GM19239 (cell line): ENCODE results near the gene PMS2.
A peak's percentile ranks its signal among the peaks of the same experiment; 100 is the strongest.
"Not testable (repeated sequence)": the region's sequence is repeated elsewhere in the genome, so short reads cannot be mapped to it uniquely, and the experiment has no call there.

Source experiments
- DNase-seq: peaks from one replicate; pipeline ENCODE4 v3.0.0; 2011; ENCODE audit warnings: low spot score; ENCODE audit not compliant: insufficient read length
- FAIRE-seq: peaks from 2 replicates; lab custom pipeline; 2011; peaks lifted over from hg19 to GRCh38; lab: Jason Lieb, UNC

The PMS2 gene, protein sequence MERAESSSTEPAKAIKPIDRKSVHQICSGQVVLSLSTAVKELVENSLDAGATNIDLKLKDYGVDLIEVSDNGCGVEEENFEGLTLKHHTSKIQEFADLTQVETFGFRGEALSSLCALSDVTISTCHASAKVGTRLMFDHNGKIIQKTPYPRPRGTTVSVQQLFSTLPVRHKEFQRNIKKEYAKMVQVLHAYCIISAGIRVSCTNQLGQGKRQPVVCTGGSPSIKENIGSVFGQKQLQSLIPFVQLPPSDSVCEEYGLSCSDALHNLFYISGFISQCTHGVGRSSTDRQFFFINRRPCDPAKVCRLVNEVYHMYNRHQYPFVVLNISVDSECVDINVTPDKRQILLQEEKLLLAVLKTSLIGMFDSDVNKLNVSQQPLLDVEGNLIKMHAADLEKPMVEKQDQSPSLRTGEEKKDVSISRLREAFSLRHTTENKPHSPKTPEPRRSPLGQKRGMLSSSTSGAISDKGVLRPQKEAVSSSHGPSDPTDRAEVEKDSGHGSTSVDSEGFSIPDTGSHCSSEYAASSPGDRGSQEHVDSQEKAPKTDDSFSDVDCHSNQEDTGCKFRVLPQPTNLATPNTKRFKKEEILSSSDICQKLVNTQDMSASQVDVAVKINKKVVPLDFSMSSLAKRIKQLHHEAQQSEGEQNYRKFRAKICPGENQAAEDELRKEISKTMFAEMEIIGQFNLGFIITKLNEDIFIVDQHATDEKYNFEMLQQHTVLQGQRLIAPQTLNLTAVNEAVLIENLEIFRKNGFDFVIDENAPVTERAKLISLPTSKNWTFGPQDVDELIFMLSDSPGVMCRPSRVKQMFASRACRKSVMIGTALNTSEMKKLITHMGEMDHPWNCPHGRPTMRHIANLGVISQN

DNA sequence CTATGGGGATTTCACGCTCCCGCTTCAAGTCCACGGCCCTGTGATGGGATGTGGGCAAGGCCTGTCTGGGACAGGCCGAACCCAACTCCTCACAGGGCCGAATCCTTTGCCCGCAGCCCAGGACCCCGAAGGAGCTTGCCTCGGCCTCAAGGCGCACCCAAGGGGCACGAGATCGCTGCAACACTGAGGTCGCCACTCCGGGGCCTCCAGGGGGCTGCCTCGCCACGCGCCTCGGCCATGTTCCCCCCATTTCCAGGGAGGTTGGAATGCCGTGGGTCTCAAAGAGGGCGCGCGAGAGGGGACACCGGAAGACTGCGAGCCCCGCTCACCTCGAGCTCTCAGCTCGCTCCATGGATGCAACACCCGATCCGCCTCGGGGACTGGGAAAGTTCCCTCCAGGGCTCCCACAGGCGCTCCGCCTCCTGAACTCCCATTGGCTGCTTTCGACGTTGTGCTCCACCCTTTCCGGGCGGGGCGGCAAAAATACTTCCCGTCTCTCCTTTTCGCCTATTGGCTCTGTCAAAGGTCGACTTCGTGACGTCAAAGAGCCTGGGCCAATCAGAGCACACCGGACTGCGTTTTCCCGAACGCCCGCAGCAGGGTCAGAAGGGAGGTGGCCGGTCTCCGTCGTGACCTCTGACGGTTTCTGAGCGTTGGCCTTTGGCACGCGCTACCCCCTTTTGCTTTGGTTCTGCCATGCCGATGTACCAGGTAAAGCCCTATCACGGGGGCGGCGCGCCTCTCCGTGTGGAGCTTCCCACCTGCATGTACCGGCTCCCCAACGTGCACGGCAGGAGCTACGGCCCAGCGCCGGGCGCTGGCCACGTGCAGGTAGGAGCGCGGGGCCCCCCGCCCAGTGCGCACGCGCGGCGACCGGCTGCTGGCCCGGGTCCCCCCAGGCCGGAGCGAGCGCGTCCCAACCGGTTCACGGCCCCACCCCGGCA is at the start of gene PMS2, which contains the start of gene AIMP2:
TSS of gene PMS2 (minus strand) at position 382 of the 944 bp plus-strand sequence. CDS start at position 352, 30 bp downstream.
TSS of gene AIMP2 (plus strand) at position 605 of the 944 bp plus-strand sequence. CDS start at position 697, 92 bp downstream.
- DNase-seq (peak; percentile 83), FAIRE-seq (peak; percentile 91)

DNA sequence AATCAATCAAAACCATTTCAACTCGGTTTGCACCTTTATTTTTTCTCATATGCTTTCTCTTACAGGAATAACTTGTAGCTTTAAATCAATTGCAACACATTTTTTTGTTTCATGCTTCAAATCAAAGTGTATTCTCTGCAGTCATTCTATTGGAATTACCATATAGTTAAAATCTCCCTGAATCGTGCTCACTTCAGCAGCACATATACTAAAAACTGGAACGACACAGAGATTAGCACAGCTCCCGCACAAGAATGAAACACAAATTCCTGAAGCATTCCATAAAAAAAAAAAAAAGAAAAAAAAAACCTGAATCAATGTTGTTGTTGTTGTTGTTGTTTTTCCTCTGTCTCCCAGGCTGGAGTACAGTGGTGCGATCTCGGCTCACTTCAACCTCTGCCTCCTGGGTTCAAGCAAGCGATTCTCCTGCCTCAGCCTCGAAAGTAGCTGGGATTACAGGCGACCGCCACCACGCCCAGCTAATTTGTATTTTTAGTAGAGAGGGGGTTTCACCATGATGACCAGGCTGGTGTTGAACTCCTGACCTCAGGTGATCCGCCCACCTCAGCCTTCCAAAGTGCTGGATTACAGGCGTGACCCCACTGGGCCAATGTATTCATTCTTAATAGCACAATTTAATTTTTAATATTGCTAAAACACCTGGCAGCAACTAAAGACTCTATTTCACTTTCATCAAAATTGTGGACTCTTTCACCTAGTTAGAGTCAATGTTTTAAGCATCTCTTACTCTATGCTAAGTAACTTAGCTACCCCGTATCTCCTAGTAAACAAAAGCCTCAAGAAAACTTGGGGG is 48.7 kb upstream of the PMS2 start:
- FAIRE-seq, result no peak
- no peak for DNase-seq

DNA sequence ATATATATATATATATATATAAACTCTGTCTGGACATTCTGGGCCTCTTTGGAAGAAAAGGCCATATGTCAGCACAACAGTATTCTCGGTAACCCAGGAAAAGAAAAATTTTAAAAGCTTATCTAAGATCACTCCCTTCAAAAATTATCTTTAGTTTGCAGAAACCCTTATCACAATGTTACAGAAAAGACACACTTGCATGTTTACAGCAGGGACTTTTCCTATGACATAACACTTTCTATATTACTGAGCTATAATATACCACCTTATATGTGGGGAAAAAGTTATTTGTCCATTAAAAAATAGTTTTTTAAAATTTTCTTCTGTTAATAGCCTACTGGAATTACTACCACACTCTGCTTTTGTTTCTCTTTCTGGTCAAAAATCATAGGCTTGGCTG is 47.8 kb upstream of the PMS2 start:
- DNase-seq (no peak), FAIRE-seq (no peak)

DNA sequence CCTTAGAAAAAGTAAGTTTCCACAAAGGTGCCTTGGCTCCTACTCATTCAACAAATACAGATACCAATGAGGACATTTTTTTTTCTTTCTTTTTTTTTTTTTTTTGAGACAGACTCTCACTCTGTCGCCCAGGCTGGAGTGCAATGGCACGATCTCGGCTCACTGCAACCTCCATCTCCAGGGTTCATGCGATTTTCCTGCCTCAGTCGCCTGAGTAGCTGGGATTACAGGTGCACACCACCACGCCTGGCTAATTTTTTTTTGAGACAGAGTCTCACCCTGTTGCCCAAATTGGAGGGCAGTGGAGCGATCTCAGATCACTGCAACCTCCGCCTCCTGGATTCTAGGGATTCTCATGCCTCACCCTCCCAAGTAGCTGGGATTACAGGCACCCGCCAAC is 42.3 kb upstream of the PMS2 start:
- not testable (repeated sequence) for DNase-seq, FAIRE-seq

DNA sequence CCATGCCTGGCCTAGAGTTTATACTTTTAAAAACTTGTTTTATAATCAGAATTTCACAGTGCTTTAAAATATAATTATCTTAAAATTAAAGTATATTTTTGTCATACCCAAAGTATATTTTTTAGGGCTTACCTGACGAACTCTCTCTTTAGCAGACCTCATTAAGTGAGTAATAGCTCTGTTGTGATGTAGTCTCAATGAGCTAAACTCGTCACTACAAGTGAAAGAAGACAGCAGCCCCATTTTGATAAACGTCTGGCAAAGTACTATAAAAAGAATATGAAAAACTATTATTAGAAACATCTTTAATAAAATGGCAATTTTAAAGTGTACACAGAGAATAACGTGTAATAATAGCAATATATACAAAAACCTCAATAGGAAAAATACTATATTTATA is 40.9 kb upstream of the PMS2 start:
- DNase-seq (no peak), FAIRE-seq (no peak)

DNA sequence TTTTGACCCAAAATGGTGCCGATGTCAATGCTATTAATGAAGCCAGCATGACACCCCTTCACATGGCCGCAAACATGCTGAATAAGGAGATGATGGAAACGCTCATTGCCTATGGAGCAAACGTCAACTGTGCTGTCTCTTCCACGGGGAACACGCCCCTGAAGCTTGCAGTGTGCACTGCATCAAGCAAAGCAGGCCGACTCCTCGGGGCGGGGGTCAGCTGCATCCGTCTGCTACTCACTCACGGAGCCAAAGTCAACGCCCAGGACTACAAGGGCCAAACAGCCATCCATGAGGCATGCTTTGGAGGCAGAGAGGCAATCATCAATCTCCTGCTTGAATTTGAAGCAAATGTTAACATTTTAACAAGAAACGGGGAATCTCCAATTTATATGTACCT is 26.8 kb upstream of the PMS2 start:
- DNase-seq (no peak), FAIRE-seq (no peak)

DNA sequence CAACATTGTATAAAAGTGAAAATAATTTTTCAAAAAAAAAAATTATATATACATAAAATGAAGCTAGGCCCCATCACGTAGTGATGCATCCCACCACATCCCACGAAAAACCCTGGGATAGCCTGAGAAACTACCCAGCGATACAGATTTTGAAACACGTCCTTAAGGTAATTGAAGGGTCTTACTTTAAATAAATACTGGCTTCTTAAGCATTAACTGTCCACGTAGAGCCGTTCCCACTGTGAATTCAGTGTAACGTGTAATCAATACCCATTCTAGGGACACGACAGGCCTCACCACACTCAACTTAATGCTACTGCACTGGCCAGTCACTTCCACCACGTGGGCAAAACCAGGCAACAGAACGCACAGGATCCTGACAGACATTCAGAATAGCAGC is 26.3 kb upstream of the PMS2 start:
- FAIRE-seq, result no peak
- no peak for DNase-seq

DNA sequence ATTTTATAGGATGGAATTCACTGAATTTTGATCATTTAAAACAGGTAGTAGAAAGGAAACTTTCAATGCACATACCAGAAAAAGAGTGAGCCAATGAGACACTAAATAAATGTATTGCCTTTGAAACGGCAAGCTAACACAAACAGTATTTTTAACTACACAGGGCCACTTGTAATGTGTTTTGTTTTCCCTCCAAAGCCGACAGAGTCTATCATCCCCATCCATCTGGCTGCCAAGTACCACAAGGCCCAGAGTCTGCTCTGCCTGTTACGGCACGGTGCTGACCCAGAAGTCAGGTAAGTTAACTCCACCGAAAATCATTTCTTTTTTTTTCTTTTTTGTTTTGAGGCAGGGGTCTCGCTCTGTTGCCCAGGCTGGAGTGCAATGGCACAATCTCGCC is 23.8 kb upstream of the PMS2 start:
- FAIRE-seq, result no peak
- no peak for DNase-seq

DNA sequence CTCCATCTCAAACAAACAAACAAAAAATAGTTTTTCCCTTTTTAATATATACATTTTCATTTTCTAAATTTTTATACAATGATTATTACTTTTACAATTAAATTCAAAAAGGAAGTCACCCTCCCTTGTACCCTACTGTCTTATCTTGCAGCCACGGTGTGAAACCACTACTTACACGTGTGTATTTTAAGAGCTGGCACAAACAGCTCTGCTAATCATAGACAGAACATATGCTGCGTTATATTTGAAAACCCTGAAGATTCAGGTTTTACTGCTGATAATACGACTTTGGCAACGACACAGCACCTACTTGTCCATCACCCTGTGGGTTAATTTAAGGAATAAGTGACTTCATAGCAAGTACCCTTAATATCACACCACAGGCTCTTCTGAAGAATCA is 23.3 kb upstream of the PMS2 start:
- no peak for FAIRE-seq
- no peak for DNase-seq

DNA sequence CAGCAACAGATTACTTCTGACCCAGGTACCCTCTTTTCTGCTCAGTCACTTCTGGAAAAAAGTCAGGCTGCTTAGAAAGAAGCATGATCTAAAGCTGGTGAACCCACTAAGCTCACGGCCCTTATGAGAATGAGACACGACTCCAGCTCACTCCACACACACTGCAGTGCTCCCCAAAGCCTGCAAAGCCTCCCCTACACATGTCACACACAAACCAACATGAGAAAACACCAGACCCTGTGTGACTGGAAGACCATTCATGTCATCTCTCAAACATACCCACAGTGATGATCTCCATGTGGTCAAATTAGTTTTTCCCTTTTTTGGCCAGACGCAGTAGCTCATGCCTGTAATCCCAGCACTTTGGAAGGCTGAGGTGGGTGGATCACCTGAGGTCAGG is 22.7 kb upstream of the PMS2 start:
- no peak for FAIRE-seq
- no peak for DNase-seq

DNA sequence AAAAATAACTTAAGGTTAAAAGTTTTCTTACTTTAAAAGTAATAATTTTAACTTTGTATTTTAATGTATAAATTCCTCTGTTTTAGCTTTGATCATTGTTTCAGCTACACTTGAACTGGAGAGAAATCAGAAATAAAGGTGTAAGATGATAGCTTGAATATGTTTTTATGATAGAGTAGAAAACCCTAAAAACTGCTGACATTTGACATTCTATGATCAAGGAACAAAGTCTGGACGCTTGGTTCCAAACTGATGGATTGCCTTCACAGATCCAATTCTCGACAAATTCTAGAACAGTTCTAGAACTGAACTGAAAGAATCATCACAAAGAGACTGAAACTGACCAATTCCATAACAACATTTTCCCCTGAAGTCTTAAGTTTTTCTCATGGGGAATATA is 22.1 kb upstream of the PMS2 start, which contains the start of gene ANKRD61:
TSS of gene ANKRD61 (plus strand) at position 389 of the 400 bp plus-strand sequence. CDS start at position 389, 0 bp downstream.
- FAIRE-seq (no peak), DNase-seq (no peak)

DNA sequence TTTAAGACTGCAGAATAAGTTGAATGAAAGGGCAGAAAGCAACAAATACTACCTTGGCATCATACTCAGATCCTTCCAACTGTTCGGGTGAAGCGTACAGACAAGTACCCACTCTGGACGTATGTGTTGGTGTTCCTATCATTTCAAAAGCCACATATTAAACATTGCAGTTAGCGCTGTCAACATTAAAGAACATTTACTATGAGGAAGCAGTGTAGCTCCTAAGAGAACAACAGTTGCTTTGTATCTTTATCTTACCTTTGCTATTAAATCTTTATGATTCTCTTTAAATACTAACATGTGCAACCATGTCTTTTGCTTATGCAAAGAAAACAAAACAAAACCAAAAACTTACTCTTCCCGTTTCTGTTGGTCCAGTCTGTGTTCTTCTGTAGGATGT is 19.7 kb upstream of the PMS2 start:
- DNase-seq (no peak), FAIRE-seq (no peak)

DNA sequence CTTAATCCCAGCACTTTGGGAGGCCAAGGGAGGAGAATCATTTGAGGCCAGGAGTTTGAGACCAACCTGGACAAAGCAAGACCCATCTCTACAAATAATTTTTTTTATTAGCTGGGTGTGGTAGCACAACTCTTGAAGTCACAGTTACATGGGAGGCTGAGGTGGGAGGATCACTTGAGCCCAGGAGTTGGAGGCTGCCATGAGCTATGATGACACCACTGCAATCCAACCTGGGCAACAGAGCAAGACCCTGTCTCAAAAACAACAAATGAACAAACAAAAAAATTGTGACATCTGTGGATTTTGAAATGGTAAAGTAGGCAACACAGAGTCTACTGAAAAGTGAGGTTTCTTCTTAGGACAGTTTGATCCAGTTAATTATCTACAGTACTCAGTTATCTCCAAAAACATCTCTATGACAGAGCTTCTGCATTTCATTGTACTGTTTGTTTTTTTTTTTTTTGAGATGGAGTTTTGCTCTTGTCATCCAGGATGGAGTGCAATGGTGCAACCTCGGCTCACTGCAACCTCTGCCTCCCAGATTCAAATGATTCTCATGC is 19.0 kb upstream of the PMS2 start:
- DNase-seq (no peak), FAIRE-seq (no peak)

DNA sequence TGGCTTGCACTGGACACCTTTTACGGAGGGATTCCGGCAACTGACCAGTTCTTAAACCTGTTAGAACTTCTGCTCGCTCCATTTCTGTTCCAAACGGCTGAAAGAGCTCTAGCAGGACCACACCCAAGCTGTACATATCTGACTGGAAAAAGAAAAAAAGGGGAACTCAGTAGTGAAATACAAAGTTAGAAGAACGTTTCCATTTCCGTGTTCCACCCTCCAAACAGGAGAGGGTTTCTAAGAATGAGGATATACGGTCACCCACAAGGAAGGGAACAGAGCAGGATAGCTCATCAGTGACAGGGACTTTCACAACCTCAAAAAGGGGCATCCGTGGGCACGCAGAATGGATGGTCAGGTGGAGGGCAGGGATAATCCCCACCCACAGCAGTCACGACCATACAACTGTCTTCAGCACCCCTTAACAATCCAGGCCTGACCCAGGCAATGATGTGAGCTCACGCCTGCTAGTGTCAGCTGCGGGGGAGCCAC is 18.0 kb upstream of the PMS2 start:
- DNase-seq (no peak), FAIRE-seq (no peak)

DNA sequence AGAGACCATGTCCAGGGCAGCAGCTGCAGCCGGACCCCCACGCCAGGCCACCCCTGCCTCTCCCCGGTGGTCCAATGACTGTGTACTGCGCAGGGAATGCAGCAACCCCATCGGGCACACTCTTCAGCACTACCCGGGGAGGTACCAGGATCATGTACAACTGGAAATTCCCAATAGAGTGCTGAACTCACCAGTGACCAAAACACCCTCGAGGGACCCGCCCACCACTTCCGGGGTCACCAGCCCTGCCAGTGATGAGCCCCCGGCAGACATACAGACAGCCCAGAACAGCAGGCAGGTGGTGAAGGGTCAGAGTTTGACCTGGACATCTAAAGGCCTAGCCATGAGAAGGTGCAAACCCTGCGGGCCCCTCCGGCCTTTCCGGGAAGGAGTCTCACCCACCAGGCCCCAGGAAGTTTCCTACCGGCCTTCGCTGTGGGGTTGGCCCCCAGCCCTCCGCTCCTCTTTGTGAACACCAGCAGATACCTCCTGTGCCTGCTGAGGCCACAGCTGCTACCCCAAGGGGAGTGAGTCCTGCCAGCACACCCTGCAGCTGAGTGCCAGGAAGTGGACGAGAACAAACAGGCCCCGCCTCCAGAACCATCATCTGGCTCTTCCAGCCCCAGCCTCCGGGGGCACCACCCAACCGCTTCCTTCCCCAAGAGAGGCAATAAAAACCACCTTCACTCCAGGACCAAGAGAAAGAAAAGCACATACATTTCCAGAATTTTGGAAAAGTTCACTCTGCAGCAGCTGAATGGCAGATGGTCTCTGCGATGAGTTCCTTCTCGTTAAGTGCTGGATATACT is 17.4 kb upstream of the PMS2 start:
- FAIRE-seq (peak; percentile 11), DNase-seq (peak; percentile 42)

DNA sequence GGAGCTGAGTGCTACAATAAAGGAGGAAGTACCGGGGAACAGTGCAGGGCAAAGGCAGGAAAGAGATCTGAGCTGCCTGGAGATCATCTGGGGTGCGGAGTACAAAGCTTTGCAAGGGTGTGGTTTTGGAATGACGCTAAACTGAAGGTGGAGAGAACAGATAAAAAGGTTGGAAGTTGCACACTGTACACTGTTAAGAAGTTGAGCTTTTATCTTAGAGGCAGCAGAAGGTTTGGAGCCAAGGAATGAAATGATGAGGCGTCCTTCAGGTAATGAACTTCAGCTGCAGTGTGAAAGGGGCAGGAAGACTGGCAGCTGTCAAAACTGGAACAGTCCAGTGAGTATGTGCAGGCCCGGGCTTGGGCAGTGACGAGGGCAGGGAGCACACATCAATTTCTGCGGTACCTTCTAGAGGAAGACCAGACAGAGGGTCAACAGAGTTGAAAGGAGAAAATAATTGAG is 15.2 kb upstream of the PMS2 start:
- no peak for FAIRE-seq
- DNase-seq, result no peak

DNA sequence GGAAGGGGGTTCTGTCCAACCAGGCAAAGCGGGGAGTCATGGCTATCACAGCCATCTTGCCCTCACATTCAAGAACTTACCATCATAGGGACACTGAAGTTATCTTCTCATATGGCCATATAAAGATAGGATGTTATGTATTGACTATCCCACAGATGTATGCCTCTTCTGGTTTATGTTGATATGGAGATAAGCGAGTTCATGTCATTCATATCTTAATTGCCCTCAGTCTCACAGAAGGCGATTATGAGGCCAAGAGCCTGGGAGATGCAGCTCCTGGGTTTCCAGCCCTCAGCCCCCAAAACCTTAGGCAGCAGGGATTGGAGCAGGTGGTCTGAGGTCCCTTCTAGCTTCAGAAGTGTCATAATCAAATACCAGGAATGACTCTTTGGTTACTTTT is 13.9 kb upstream of the PMS2 start:
- FAIRE-seq (no peak), DNase-seq (no peak)
